ENCODE measurements around the gene HEATR1.

GRCh38 chr1:236642763-236643162 lies 38.4 kb upstream of the HEATR1 start:
- no peak for TF ChIP-seq CTCF (conservative IDR thresholded peaks at IDR 0.05; ENCODE audit: low read depth, low read length)
- TF ChIP-seq EZH2 (IDR thresholded peaks at IDR 0.05; ENCODE audit: low read length, unreplicated experiment) = no peak

Data from PC-3 (cell line).